Left colon (tissue), 2 donors: ENCODE data around the gene DENND1C. TPM values are rescaled to one million over a fixed set of nuclear protein-coding genes. Genes with fewer than 3 reads are reported as not detected.

ENCODE experiments used
- ATAC-seq: fragments of 200-7000 bp; cut with Tn5 transposase; one replicate; pipeline ENCODE4 v1.9.1; 2020; ENCODE audit warnings: mild to moderate bottlenecking, moderate library complexity
- DNase-seq, 2 donors: peaks; one replicate each; pipeline ENCODE4 v3.0.0-alpha.2; 2020
- intact Hi-C, 2 donors: fragments of 100-400 bp; cut with DNase I in 1 of 2; cut with micrococcal nuclease in 1 of 2; formaldehyde crosslinking; loops; one replicate each; pipeline versions ENCODE4 v1.11.2 to v1.14.0; 2022; cut with DNase I, micrococcal nuclease
- total RNA-seq, 2 donors: library from RNA; stranded (reverse); fragmentation: NEBNext Ultra II Directional; extraction: Animal tissue kit (Norgen Biotek cat#: 25700); gene quantifications; one replicate each; pipeline ENCODE4 v1.2.1, GENCODE V29; 2021
- donor health status: DM: no; HTN: no; CAD: no.
- donor health status: DM: yes; HTN: yes; CAD: no.

Gene DENND1C
- total RNA-seq, 2 donors from 2014 or later, result 2.8 TPM

GRCh38 chr19:6484831-6485230 lies 3.2 kb upstream of the DENND1C start:
- DNase-seq (no peak), ATAC-seq (no peak)
- intact Hi-C loops, result no loop called here

- intact Hi-C loops, result no loop called here
- ATAC-seq (no peak), DNase-seq (no peak)
Measured at GRCh38 chr19:6484230-6484629, 2.6 kb upstream of the DENND1C start.

- intact Hi-C loops, result no loop called here
- DNase-seq, result no peak
- ATAC-seq, result no peak
Measured at GRCh38 chr19:6483235-6483634, 1.6 kb upstream of the DENND1C start.

- intact Hi-C loops, result no loop called here
- no peak for ATAC-seq
Measured at GRCh38 chr19:6482343-6482686, 728 bp upstream of the DENND1C start.

GRCh38 chr19:6480848-6481415 lies 655 bp downstream of the DENND1C start:
- no peak for DNase-seq
- no peak for ATAC-seq
- intact Hi-C loops, result no loop called here

More at GRCh38 chr19:6482343-6482686, 728 bp upstream of the DENND1C start:
- no peak for DNase-seq

- DNase-seq (no peak), ATAC-seq (no peak)
- intact Hi-C loops, result no loop called here
Measured at GRCh38 chr19:6479836-6480398, 1.7 kb downstream of the DENND1C start.

- no peak for DNase-seq
- intact Hi-C loops, result no loop called here
- ATAC-seq, result no peak
Measured at GRCh38 chr19:6478815-6479214, 2.8 kb downstream of the DENND1C start.

GRCh38 chr19:6476896-6477431 lies 4.6 kb downstream of the DENND1C start:
- DNase-seq (no peak), ATAC-seq (no peak)
- intact Hi-C loops, result no loop called here

GRCh38 chr19:6476155-6476895 lies 5.3 kb downstream of the DENND1C start:
- ATAC-seq (peak; percentile 93), DNase-seq (peak; percentile 93 to 95)
- intact Hi-C loops, result no loop called here

- intact Hi-C loops, result no loop called here
- ATAC-seq (peak; percentile 25), DNase-seq (peak in 1 of 2 donors; percentile 50)
Measured at GRCh38 chr19:6475321-6476108, 6.1 kb downstream of the DENND1C start.

- intact Hi-C loops, result no loop called here
- DNase-seq, result no peak
- ATAC-seq, result no peak
Measured at GRCh38 chr19:6473647-6474046, 7.9 kb downstream of the DENND1C start.

GRCh38 chr19:6472713-6473112 lies 8.9 kb downstream of the DENND1C start:
- intact Hi-C loops, result no loop called here
- ATAC-seq, result no peak

GRCh38 chr19:6471076-6471475 lies 10.5 kb downstream of the DENND1C start:
- no peak for DNase-seq
- intact Hi-C loops, result no loop called here
- no peak for ATAC-seq

More at GRCh38 chr19:6472713-6473112, 8.9 kb downstream of the DENND1C start:
- no peak for DNase-seq

GRCh38 chr19:6470173-6470572 lies 11.4 kb downstream of the DENND1C start:
- intact Hi-C loops, result no loop called here
- DNase-seq (no peak), ATAC-seq (no peak)

GRCh38 chr19:6467384-6467783 lies 14.2 kb downstream of the DENND1C start:
- intact Hi-C loops, result no loop called here

GRCh38 chr19:6466526-6467248 lies 14.9 kb downstream of the DENND1C start:
- intact Hi-C loops, result no loop called here
- no peak for ATAC-seq

More at GRCh38 chr19:6467384-6467783, 14.2 kb downstream of the DENND1C start:
- no peak for ATAC-seq
- no peak for DNase-seq

GRCh38 chr19:6465663-6466062 lies 15.9 kb downstream of the DENND1C start:
- ATAC-seq, result no peak
- intact Hi-C loops, result no loop called here

More at GRCh38 chr19:6466526-6467248, 14.9 kb downstream of the DENND1C start:
- DNase-seq, result no peak

GRCh38 chr19:6465006-6465405 lies 16.6 kb downstream of the DENND1C start:
- intact Hi-C loops, result no loop called here
- no peak for DNase-seq
- ATAC-seq, result peak; percentile 12

More at GRCh38 chr19:6465663-6466062, 15.9 kb downstream of the DENND1C start:
- no peak for DNase-seq
